GM04504 (cell line): ENCODE data around the gene RBMS1.
"Not testable (repeated sequence)": the region's sequence is repeated elsewhere in the genome, so short reads cannot be mapped to it uniquely, and the experiment has no call there.

Experiments
- DNase-seq: peaks from one replicate; pipeline ENCODE4 v3.0.0-alpha.2; 2012; ENCODE audit warnings: low read depth

RBMS1 gene

DNA sequence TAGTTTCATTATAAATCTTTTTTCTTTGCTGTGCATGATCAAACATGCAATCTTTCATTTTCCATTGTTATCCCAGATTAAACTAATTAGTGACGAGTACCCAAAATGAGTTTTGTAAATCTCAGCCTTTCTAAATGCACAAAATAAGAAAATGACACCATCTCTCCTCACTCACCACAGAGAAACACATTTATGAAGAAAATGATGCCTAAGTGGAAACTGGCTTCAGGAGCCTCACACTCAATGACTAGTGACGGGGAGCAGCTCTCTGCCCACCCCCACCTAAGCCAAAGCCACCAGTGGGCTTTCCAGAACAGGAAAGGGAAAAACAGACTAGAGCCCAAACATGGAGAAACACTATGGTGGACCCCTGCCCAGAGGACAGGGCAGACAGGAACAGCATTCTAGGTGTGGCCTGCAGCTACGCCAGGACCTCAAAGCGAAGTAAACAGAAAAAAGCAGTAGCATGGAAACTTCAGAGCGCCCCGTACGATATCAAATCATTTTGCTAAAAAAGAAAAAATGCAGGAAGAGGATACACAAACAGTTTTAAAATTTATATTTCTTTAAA is 113.5 kb downstream of the RBMS1 start:
- DNase-seq: no peak

DNA sequence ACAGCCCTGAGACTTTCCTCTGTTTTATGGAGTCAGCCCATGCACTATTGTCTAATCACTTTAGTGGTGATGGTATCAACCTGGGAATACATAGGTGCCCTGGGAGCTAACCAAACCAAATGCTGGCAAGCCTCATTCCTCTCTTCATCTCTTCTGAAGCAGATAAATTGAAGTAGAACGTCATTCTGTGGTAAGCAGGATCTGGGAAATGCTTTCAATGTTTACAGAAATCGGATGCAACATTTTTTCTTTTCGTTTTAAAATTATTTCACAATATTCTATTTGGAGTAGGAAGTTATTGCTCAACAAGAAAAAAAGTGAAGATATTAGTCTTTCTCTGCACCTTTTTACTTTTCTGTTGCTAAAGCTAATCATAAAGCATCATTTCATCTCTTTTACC is 114.2 kb downstream of the RBMS1 start:
- DNase-seq: peak; percentile 73

DNA sequence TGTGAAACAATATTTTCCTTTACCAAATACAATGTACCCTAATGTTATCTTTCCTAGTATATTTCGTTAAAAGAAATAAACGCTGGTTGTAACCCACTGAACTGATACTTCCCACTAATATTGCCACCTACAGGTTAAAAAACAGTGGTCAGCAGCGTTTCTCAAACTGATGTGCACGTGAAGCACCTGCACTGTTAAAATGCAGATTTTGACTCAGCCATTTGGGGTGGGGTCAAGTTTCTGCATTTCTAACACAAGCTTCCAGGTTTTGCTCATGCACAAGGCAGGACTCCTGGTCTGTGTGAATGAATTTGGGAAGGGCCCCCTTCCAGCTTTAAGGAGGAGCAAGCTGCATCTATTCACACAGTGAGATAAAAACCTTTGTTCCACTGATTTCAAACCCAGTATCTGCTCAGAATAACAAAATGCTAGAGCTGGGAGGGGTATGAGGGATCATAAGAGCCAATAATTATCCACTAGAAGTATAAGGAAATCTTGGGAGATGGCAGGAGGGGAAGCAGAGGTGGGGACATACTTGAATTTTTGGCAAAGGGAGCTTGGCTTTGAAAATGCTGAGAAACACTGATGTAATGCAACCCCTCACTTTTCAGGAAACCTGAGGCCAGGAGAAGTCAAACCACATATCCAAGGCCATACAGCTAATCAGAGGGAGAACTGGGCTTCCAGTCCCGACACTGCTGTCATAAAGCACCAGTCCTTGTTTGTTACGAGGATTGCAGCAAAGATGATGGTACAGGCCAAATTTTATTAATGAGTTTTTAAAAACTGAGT is 116.2 kb downstream of the RBMS1 start:
- DNase-seq: no peak

DNA sequence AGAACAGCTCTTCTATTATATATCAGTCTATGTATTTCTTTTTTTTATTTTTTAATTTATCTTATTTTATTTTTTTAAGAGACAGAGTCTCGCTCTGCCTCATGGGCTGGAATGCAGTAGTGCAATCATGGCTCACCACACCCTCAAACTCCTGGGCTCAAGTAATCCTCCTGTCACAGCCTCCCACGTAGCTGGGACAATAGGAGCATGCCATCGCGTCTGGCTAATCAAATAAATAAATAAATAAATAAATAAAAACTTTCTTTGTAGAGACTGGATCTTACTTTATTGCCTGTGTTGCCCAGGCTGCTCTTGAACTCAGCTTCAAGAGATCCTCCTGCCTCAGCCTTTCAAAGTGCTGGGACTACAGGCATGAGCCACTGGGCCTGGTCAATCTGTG is 117.0 kb downstream of the RBMS1 start:
- DNase-seq: no peak

DNA sequence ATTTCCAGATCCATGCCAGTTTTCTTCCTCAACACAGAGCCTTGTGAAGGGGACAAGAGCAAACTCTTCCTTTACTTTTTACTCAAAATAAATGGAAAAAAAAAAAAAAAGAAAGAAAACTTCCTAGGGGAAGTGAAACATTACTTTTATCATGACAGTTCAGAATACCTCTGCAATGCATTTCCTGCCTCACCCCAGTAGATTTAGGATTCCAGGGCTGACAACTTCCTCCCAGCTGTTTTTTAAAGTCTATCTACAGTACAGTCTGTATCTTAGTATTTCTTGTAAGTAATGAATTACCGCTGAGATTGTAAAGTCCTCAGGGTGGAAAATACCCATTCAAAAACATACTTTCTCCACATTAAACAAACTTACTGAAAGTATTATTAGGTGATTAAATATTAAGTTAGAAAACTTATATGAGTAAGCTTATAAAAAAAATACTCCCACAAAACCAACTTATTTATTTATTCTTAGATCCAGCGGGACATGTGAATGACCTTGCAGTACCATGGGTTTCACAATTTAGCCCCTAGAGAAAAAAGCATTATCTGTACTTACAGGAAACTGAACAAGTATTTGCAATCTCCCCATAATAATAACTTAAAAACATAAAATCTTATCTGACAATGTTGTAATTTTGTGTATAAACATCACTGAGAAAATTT is 117.7 kb downstream of the RBMS1 start:
- no peak for DNase-seq

DNA sequence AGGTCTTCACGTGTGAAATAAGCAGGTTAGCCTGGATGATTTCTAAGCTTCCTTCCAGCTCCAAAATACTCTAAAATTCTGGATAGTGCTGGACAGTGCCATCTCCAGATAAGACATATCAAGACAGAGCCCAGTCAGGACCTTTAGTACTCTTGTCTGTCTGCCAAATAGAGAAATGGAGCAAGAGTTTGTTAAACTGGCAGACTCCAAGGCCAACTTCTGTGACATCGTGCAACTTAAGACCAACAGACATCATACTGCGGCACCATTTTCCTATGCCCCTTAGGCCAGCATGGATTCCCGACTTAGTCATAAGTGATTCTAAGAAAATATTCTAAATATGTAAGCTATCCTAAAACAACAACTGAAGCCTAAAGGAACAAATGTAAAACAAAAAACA is 118.6 kb downstream of the RBMS1 start:
- no peak for DNase-seq

DNA sequence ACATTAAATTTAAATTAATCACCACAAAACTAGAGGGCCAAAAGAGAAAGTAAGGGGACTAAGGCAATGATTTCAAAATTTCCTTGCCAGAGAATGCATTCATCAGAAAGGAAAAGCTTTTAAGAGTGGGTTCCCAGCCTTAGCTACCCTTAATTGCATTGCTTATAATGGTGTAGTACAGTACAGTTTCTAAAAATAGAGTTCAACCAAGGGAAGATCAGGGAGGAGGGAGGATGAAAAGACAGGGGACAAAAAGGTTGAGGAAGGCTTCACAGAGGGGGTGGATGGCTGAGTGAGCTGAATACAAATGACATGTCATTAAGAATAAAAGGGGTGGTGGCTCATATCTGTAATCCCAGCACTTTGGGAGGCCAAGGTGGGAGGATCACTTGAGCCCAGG is 119.9 kb downstream of the RBMS1 start:
- no peak for DNase-seq

DNA sequence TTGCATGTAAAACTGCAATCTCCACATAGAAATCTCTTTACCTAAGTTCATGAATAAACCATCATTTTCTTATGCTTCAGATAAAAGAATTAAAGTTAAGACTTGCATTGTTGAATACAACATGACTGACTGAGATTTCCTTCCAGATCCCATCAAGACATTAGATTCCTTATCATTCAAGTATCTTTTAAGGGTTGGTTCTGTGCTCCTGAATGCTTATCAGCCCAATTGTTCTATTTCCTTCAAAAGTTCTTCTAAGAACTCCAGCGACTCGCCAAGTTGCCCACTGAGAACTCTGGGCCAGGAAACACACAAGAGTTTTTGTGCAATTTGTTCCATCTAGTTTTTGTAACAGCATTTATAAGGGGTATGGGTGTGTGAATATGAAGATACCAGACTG is 120.3 kb downstream of the RBMS1 start:
- DNase-seq: no peak

DNA sequence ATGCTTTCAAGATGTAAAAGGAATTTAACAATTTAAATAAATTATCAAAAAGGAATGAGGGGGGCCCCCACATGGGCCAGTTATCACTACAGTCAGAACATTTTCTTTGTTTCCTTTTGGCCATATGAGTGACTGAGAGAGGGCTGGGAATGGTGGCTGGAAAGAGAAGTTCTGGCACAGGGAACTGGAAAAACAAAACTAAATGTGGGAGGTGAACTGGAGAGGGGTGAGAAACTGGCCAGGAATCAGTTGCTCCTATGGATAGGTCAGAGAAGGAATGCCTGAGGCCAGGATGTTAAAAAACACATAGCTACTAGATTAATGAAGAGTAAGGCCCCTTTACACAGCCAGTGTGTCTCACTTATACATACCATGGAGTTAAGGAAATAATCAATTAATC is 121.0 kb downstream of the RBMS1 start:
- DNase-seq: no peak

DNA sequence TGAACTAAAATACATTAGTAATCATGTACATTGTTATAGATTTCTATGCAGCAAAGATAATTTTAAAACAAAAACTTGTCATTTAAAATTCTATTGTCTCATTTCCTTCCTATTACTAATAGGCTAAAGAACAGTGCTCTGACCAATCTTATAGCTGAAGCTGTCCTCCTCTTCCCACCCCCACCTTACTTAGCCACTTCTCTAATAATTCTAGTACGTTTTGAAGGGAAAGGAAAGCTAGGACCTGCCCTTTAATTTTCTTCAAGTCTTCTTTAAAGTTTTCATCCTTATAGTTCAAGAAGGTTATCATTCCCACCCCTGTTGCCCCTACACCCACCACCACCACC is 121.6 kb downstream of the RBMS1 start:
- no peak for DNase-seq

DNA sequence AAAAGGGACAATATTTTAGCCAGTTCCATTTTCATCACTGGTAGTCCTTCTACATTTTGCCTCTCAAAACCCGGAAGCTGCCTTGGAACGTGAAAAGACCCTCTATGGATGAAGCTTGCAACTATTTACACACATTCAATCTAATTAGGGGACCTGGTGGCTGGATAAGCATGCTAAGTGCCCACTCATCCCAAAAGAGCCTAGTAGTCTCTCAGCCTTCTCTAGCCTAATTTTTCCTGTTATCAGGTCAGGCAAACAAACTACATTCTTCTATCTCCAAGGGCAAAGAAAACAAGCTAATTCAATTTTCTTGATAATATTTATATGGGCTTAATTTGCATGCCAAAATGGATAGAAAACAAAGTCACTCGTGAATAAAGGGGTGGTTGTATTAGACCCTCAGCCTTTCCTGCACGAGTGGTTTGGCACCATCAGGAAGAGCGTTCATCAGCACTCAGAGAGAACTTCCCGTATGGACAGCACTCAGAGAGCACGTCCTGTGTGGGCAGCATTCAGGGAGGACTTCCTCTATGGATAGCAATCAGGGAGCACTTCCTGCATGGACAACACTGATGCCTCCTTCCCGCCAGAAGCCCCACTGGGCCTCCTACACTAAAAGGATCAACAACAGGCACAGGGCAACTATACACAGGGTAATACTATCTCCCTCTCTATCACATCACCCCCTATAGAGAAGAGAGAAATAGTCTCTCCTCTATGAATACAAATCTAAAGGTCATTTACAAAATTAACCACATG is 122.2 kb downstream of the RBMS1 start:
- no peak for DNase-seq

DNA sequence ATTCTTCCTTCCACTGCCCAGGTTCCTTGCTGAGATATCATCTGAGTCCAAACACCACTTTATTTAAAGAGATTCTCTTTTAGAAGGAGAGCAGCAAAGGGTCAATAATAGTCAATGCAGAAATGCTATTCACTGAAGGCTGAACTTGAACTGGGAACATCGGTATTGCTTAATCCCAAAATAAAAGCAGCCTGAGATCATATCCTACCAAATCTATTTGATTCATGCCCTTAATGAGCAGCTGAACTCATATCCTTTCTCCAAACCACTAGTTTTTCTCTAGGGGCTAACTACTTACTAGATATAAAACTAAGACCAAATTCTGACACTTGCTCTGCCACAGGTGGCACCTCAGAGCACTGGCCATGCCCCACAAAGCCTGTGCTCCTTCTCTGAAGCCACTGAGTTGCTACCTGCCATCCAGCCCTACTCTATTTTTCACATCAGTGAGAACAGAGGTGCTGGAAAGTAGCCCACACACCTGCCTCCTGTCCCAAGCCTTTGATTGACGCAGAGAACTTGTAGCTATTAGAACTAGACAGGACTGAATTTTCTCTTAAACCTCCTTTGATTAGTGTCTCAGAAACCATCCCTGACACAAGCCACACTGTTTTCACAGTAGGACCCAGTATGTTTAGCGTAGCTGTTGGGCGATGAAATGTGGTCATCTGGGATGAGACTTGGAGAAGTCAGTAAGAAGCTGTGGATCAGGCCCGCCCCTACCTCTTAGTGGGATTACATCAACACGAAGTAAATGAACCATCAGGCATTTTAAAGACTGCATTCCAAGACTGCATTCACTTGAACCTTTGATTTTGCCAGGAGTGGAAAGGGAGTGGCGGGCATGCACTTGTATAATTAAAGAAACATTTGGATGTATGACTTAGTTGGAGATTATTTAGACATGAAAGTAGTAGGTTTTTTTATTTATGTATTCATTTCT is 124.3 kb downstream of the RBMS1 start:
- no peak for DNase-seq

DNA sequence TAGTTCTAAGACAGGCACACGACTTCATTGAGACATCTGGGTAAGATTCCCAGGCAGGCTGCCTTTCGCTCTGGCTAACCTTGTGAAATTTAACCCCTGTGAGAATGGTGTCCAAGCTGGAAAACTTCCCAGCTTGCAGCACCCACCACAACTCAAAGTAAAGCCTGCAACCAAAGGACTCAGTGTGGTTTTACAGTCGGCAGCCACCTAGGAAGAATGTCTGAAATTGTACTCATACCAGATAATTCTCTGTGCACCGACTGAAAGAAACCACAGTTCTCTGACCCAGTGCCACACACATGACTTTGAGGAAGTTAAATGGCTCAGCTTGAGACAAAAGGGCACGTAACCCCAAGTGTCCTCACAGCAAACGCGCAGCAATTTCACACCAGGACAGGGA is 125.7 kb downstream of the RBMS1 start:
- DNase-seq: peak; percentile 96

DNA sequence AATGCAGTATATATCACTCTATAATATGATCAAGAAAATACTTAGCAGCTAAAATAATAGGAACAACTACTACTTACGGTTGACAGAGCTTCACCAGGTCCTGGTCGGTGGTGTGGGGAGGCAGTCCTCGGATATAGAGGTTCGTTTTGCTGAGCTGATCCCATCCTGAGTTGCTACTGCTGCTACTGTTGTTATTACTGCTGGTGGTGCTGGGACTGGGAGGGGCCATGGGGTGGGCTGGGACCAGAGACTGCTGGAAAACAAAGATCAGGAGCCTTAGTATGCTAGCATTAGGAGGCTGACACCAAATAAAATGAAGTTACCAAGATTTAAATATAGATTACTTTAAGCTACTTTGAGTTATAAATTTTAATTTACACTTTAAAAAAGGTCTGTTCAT is 126.5 kb downstream of the RBMS1 start:
- DNase-seq: not testable (repeated sequence)

DNA sequence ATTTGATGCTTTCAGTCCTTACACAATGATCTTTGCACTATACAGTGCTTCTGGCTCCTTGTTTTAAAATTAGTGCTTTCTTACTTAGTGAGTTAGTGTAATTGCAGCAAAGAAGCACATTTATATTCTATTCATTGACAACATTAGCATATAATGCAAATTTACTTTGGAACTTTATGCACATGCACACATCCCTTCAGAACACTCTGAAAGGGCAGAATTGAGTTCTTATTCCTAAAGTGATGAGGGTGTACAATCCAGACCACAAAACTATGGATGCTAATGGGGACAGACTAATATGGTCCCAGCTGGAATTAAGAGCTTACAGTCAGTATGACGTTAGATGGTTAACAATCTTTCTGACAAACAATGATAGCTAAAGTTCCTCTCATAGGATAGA is 127.1 kb downstream of the RBMS1 start:
- DNase-seq: no peak

DNA sequence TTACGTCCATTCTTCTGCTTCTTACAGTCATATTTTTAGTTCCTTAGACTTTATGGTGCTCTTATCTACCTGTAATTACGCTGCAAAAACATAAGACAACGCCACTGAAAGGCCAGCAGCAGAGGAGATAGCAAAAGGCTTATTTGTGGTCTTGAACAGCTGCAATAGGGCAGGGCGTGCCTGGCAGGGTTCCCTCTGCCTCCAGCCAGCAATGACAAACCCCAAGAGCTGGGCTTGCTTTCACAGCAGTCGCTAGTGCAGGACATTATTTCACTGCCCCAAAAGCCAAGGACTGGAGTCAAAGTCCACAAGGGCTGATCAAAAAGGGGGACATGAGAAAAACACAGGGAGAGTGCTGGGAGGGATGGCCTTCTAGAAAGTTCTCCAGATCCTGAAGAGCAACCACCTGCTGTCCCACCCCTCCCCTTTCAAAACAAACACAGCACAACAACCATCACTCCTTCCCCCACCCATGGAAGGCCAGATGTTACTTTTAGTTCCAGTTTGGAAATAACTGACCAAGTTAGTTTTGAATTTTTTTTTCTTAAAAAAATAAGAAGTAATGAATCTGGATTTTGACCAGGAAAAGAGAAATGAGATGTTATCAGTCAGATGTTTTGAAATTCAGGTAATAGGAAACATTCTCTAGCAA is 127.8 kb downstream of the RBMS1 start:
- peak; percentile 34 for DNase-seq

DNA sequence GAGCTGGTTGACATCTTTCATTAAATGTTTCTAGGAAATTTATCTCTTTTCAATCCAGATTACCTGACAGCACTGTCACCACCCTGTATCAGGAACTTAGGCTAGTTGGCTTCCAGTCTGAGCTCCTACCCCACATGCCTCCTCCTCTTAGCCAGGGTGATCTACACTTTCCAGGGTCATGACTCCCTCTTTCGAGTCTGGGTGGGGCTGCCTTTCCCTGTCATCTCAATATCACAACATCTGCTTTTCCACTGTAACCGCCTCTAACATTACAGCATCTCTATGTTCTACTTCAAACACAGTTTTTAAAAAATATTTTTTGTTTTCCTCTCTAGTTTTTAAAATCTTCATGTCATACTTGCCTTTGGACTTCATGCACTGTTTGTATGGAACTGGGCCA is 129.2 kb downstream of the RBMS1 start:
- no peak for DNase-seq

DNA sequence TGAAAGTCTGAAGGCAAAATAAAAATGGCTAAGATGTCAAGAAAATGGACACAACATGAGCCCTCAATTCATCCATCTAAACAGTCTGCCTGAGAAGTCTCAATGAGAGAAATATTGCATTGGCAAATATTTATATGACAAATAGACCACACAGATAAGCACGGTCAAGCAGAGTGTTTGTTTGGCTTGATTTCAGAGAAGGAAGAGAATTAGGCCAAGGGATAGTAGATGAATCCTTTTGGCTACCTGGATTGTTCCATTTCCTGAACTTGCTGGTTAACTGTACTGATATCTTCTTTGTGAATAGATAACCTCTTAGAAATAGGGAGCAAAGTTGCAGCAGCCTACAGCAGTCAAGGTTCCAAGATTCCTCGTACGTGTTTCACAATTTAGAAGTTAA is 129.6 kb downstream of the RBMS1 start:
- no peak for DNase-seq

DNA sequence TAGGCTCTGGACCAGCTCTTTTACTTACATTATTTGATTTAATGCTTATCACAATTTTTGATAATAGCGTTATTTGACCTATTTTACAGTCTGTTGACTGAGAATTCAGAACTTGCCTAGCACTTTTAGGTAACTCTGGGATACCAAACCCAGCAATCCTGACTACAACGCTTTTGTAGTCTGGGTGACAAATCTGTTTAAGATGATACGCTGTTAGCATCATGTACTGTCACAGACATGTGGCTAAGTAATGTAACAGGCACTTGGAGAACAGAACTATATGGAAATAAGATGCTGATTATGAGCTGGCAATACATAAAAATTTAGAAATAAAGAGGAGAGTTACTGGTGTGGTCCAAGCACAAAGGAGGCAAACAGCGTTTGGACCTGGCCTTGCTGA is 130.6 kb downstream of the RBMS1 start:
- DNase-seq: no peak

DNA sequence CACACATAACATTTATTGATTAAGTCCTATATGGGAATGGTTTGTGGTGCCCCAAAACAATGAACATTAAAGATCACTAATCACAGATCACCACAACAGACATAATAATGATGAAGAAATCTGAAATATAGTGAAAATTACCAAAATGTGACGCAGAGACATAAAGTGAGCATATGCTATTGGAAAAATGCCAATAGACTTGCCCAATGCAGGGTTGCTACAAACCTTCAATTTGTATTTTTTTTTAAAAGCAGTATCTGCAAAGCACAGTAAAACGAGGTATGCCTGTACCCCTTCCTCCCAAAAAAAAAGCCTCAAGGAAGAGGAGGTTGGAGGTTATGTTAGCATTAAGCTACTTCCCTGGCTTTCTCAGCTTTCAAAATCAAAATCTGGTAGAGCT is 131.1 kb downstream of the RBMS1 start:
- no peak for DNase-seq

DNA sequence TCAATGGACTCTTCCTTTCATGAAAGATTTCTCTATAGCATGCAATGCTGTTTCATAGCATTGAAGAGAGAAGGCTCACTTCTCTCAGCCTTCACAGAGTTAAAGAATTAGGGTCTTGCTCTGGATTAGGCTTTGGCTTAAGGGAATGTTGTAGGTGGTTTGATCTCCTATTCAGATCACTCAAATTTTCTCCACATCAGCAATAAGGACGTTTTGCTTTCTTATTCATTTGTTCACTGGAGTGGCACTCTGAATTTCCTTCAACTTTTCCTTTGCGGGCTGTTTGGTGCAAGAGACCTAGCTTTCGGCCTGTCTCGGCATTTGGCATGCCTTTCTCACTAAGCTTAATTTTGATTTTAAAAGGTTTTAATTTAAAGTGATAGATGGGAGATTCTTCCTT is 131.6 kb downstream of the RBMS1 start:
- no peak for DNase-seq
